GM23338 (cell line): Measurements from ENCODE around the gene ACBD3. TPM values are rescaled to one million over a fixed set of nuclear protein-coding genes. Genes with fewer than 3 reads are reported as not detected.

ENCODE experiments used
- CREB1 ChIP-seq: fragments of 250-450 bp; sonication (Bioruptor Pico); IDR thresholded peaks from 2 replicates; pipeline ENCODE4 v1.5.0; 2020; ENCODE audit warnings: low read depth, mild to moderate bottlenecking, moderate library complexity
- CTCF ChIP-seq, 2 experiments: fragments of 200-600 bp in 1 of 2; sonication (generic) in 1 of 2; conservative IDR thresholded peaks; 2 replicates each; pipeline versions ENCODE4 v1.5.1 to v1.6.1; 2016 to 2017; ENCODE audit warnings: antibody characterized with exemption in 2 of 2, low read depth in 2 of 2, mild to moderate bottlenecking in 2 of 2, moderate library complexity in 1 of 2
- ETS1 ChIP-seq: IDR thresholded peaks from 2 replicates; pipeline ENCODE4 v1.6.1; 2016; ENCODE audit warnings: antibody characterized with exemption
- EZH2phosphoT487 ChIP-seq: fragments of 200-600 bp; sonication (generic); IDR thresholded peaks from one replicate; pipeline ENCODE4 v1.8.1; 2018; ENCODE audit warnings: antibody characterized with exemption; ENCODE audit not compliant: unreplicated experiment
- JUNB ChIP-seq: IDR thresholded peaks from one replicate; pipeline ENCODE4 v1.6.1; 2016; ENCODE audit warnings: antibody characterized with exemption; ENCODE audit not compliant: unreplicated experiment
- NANOG ChIP-seq: IDR thresholded peaks from 2 replicates; pipeline ENCODE4 v1.6.1; 2016; ENCODE audit warnings: antibody characterized with exemption, borderline replicate concordance
- STAT1 ChIP-seq: IDR thresholded peaks from one replicate; pipeline ENCODE4 v1.6.1; 2016; ENCODE audit warnings: antibody characterized with exemption; ENCODE audit not compliant: unreplicated experiment
- ZNF114 ChIP-seq: fragments of 250-450 bp; sonication (Bioruptor Pico); IDR thresholded peaks from 2 replicates; pipeline ENCODE4 v1.5.0; 2020; ENCODE audit warnings: mild to moderate bottlenecking, moderate library complexity
- ZNF331 ChIP-seq: fragments of 250-450 bp; sonication (Bioruptor Pico); IDR thresholded peaks from 2 replicates; pipeline ENCODE4 v1.5.0; 2020; ENCODE audit warnings: low read depth, mild to moderate bottlenecking, moderate library complexity
- ZNF462 ChIP-seq: fragments of 250-450 bp; sonication (Bioruptor Pico); IDR thresholded peaks from 2 replicates; pipeline ENCODE4 v1.5.0; 2020; ENCODE audit warnings: mild to moderate bottlenecking, moderate library complexity
- polyA plus RNA-seq: library from polyadenylated mRNA; unstranded; fragments of >200 nt; fragmentation: Nextera tagmentation; extraction: Ambion mirVana; gene quantifications from 2 replicates; pipeline ENCODE4 v1.2.1, GENCODE V29; 2016
- total RNA-seq: library from RNA; depleted of rRNA; stranded (reverse); fragments of >200 nt; shearing (Covaris generic); gene quantifications from 2 replicates; pipeline ENCODE4 v1.2.3, GENCODE V29; 2014

The ACBD3 gene
- total and polyA plus RNA-seq, 2 experiments from 2014 or later, result 17.1 to 36.2 TPM

GRCh38 chr1:226172589-226172988 is 14.0 kb downstream of the ACBD3 start (continued):
- no peak for TF ChIP-seq ZNF462 (CRISPR knock-in tag)
- no peak for TF ChIP-seq STAT1
- no peak for TF ChIP-seq JUNB
- TF ChIP-seq ZNF114 (CRISPR knock-in tag), result no peak
- no peak for TF ChIP-seq ZNF331
- TF ChIP-seq ETS1, result no peak
- TF ChIP-seq EZH2phosphoT487, result no peak
- no peak for TF ChIP-seq CREB1 (CRISPR knock-in tag)
- no peak for TF ChIP-seq NANOG
- no peak for TF ChIP-seq CTCF (conservative IDR thresholded peaks at IDR 0.05; ENCODE audit: low read depth in 2 of 2)
